HCT116 (cell line): Measurements from ENCODE around the gene CCNL1.

Source experiments
- CEBPB ChIP-seq: IDR thresholded peaks from 2 replicates; pipeline ENCODE4 v1.6.1; 2012; ENCODE audit warnings: low read depth
- EGR1 ChIP-seq: IDR thresholded peaks from 2 replicates; pipeline ENCODE4 v1.6.1; 2012; ENCODE audit warnings: low read depth
- ELF1 ChIP-seq: IDR thresholded peaks from 2 replicates; pipeline ENCODE4 v1.6.1; 2012; ENCODE audit warnings: low read depth, borderline replicate concordance
- EZH2 ChIP-seq: fragments of 200-600 bp; sonication (generic); IDR thresholded peaks from 2 replicates; pipeline ENCODE4 v1.6.1; 2017; ENCODE audit warnings: antibody characterized with exemption, mixed run types
- FOSL1 ChIP-seq: IDR thresholded peaks from 2 replicates; pipeline ENCODE4 v1.6.1; 2012; ENCODE audit warnings: low read depth
- JUND ChIP-seq: IDR thresholded peaks from 2 replicates; pipeline ENCODE4 v1.6.1; 2012
- MAX ChIP-seq: IDR thresholded peaks from 2 replicates; pipeline ENCODE4 v1.6.1; 2012
- POLR2A ChIP-seq: IDR thresholded peaks from 2 replicates; pipeline ENCODE4 v1.7.0; 2011; ENCODE audit warnings: borderline replicate concordance; ENCODE audit not compliant: insufficient read depth, insufficient read length; ENCODE audit errors: extremely low read depth
- POLR2AphosphoS5 ChIP-seq: IDR thresholded peaks from 2 replicates; pipeline ENCODE4 v1.6.1; 2011; ENCODE audit warnings: mild to moderate bottlenecking, low read depth, low read length, moderate library complexity
- RAD21 ChIP-seq: IDR thresholded peaks from 2 replicates; pipeline ENCODE4 v1.6.1; 2012; ENCODE audit warnings: low read depth, mild to moderate bottlenecking
- REST ChIP-seq: IDR thresholded peaks from 2 replicates; pipeline ENCODE4 v1.6.1; 2012; ENCODE audit warnings: low read depth
- SP1 ChIP-seq: IDR thresholded peaks from 2 replicates; pipeline ENCODE4 v1.6.1; 2012; ENCODE audit warnings: low read depth
- ZNF274 ChIP-seq: fragments of 200-500 bp; sonication (Bioruptor generic); IDR thresholded peaks from 2 replicates; pipeline ENCODE4 v1.6.1; 2014; ENCODE audit warnings: mild to moderate bottlenecking, low read depth, low read length, inconsistent platforms
- TF ChIP-seq, protein P1 (sequence below), 3 experiments: fragments of 200-600 bp in 1 of 3; sonication (generic) in 1 of 3; IDR thresholded peaks in 2 of 3; conservative IDR thresholded peaks in 1 of 3; 2 replicates each; pipeline ENCODE4 v1.5.1; 2012 to 2017; ENCODE audit warnings: low read depth in 2 of 3, low read length in 2 of 3, antibody characterized with exemption in 1 of 3, borderline replicate concordance in 1 of 3, control low read depth in 1 of 3, mild to moderate bottlenecking in 1 of 3, mixed read lengths in 1 of 3, mixed run types in 1 of 3, moderate library complexity in 1 of 3; ENCODE audit not compliant: insufficient read depth in 1 of 3

- no peak for TF ChIP-seq POLR2AphosphoS5
- no peak for TF ChIP-seq MAX
- no peak for TF ChIP-seq REST
- no peak for TF ChIP-seq EZH2
- TF ChIP-seq, protein P1, sequence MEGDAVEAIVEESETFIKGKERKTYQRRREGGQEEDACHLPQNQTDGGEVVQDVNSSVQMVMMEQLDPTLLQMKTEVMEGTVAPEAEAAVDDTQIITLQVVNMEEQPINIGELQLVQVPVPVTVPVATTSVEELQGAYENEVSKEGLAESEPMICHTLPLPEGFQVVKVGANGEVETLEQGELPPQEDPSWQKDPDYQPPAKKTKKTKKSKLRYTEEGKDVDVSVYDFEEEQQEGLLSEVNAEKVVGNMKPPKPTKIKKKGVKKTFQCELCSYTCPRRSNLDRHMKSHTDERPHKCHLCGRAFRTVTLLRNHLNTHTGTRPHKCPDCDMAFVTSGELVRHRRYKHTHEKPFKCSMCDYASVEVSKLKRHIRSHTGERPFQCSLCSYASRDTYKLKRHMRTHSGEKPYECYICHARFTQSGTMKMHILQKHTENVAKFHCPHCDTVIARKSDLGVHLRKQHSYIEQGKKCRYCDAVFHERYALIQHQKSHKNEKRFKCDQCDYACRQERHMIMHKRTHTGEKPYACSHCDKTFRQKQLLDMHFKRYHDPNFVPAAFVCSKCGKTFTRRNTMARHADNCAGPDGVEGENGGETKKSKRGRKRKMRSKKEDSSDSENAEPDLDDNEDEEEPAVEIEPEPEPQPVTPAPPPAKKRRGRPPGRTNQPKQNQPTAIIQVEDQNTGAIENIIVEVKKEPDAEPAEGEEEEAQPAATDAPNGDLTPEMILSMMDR (IDR thresholded peaks at IDR 0.05 in 2 of 3, conservative IDR thresholded peaks at IDR 0.05 in 1 of 3; ENCODE audit: borderline replicate concordance in 1 of 3, insufficient read depth in 1 of 3, low read depth in 2 of 3, low read length in 2 of 3): no peak
- no peak for TF ChIP-seq POLR2A
- no peak for TF ChIP-seq JUND
- no peak for TF ChIP-seq ELF1
- TF ChIP-seq SP1: no peak
- TF ChIP-seq RAD21: no peak
- no peak for TF ChIP-seq FOSL1
- TF ChIP-seq ZNF274: no peak
- no peak for TF ChIP-seq CEBPB
- no peak for TF ChIP-seq EGR1
Measured at GRCh38 chr3:157163217-157163953, 3.4 kb upstream of the CCNL1 start.
